Gastroesophageal sphincter (tissue), 3 donors: ENCODE results near the gene MYOF.

ENCODE experiments used
- CTCF ChIP-seq, 4 experiments: fragments of 200-600 bp in 2 of 4; fragments of 450-650 bp in 2 of 4; sonication (generic) in 1 of 4; IDR thresholded peaks; one replicate each; pipeline ENCODE4 v1.5.1; 2017 to 2019; ENCODE audit warnings: antibody characterized with exemption in 4 of 4, mild to moderate bottlenecking in 2 of 4, moderate library complexity in 2 of 4
- POLR2A ChIP-seq, 2 donors: fragments of 450-650 bp; IDR thresholded peaks; one replicate each; pipeline ENCODE4 v1.6.1; 2017; ENCODE audit warnings: antibody characterized with exemption in 2 of 2, mild to moderate bottlenecking in 2 of 2, moderate library complexity in 1 of 2
- POLR2AphosphoS5 ChIP-seq: sonication (generic); formaldehyde crosslinking; IDR thresholded peaks from one replicate; pipeline ENCODE4 v1.6.1; 2017; ENCODE audit warnings: antibody characterized with exemption

GRCh38 chr10:93420944-93421825 lies 60.9 kb downstream of the MYOF start:
- TF ChIP-seq CTCF (IDR thresholded peaks at IDR 0.05) (no peak), POLR2A (IDR thresholded peaks at IDR 0.05) (no peak), POLR2AphosphoS5 (no peak)
